ENCODE measurements around the gene CADPS. TPM values are rescaled to one million over a fixed set of nuclear protein-coding genes. Genes with fewer than 3 reads are reported as not detected.

CADPS gene
- 0.57 and 3.7 TPM in 2 replicates for total RNA-seq (ENCODE audit: low replicate concordance)

DNA sequence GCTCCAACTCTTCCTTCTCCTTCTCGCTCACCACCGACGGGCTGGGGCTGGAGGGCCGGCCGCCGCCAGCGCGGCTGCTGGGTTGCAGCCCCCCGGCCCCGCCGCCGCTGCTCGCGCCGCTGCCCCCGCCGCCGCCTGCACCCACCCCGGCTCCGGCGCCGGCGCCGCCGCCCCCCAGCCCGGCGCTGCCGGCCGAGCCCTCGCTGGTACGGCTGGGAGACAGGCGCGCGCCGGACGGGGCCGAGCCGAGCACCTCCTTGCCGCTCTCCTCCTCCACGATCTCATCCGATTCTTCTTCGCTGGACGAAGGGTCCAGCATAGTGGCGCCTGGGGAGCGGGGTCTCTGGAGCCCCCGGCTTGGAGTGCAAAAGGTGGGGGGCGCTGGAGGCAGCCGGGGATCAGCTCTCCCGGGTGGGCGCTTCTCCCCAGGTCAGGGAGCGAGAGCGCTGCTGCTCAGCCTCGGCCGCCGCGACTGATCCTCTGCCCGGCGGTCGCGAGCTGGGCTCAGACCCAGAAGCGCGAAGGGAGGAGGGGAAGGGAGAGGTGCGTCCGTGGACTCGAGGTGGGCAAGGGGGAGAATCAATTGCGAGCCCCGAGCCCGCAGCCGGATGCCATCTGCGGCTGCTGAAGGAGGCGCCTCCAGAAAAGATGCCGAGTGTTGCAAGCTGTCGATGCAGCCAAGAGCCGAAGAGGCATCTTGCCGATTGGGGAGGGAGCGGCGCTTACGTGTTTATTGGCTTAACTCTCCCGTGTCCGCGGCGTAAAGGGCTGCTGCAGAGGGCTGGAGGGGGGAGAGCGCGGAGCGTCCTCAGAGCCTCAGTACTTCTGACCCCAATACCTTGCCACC lies at the start of gene CADPS:
Gene CADPS, minus strand, starts transcription at position 706 of the 847 bp plus-strand sequence. Its CDS starts 387 bp downstream, at position 319.
- H3K4me3 ChIP-seq (ENCODE audit: low read depth, low read length): no peak within 1 kb of the TSS
- TF ChIP-seq, protein P1, sequence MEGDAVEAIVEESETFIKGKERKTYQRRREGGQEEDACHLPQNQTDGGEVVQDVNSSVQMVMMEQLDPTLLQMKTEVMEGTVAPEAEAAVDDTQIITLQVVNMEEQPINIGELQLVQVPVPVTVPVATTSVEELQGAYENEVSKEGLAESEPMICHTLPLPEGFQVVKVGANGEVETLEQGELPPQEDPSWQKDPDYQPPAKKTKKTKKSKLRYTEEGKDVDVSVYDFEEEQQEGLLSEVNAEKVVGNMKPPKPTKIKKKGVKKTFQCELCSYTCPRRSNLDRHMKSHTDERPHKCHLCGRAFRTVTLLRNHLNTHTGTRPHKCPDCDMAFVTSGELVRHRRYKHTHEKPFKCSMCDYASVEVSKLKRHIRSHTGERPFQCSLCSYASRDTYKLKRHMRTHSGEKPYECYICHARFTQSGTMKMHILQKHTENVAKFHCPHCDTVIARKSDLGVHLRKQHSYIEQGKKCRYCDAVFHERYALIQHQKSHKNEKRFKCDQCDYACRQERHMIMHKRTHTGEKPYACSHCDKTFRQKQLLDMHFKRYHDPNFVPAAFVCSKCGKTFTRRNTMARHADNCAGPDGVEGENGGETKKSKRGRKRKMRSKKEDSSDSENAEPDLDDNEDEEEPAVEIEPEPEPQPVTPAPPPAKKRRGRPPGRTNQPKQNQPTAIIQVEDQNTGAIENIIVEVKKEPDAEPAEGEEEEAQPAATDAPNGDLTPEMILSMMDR (IDR thresholded peaks at IDR 0.05; ENCODE audit: insufficient read depth, low read length): no peak
- DNase-seq (ENCODE audit: low read depth): no peak

DNA sequence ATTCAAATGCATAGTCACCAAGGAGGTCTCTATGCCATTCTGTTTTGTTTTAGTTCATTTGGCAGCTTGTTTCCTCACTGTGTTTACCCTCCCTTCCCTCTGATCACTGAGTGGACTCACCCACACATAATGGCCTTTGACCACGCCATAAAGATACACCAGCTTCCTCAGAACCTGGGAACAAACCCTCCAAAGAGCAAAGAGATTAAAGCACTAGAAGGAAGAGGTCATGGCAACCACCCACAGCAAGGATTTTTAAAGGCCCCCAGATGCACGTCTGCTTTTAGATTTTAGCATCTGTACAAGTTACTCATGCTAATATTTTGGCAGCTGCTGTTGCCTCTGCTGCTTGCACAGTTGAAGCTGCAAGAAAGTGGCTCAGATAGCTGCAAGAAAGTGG lies 47.9 kb upstream of the CADPS start:
- TF ChIP-seq, protein P1 (IDR thresholded peaks at IDR 0.05; ENCODE audit: insufficient read depth, low read length): no peak
- DNase-seq (ENCODE audit: low read depth): no peak
- no peak overlapping the region for H3K4me3 ChIP-seq (ENCODE audit: low read depth, low read length)

GRCh38 chr3:62922326-62922725 lies 47.1 kb upstream of the CADPS start:
- no peak overlapping the region for H3K4me3 ChIP-seq (ENCODE audit: low read depth, low read length)
- TF ChIP-seq, protein P1 (IDR thresholded peaks at IDR 0.05; ENCODE audit: insufficient read depth, low read length): no peak
- no peak for DNase-seq (ENCODE audit: low read depth)

DNA sequence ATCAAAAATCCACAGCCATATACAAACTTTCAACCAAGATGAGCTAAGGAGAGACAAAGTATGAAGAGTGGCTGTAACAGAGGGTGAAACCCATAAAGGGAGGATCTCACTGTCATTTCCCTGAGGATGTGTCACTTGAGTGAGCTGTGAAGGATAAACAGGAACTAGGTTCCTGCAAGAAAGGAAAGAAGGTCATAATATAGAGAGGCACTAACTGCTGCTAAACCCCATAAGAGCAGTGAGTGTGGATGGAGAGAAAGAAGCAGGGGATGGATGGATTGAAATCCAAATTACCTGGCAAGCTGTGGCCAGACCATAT lies 45.2 kb upstream of the CADPS start:
- TF ChIP-seq, protein P1 (IDR thresholded peaks at IDR 0.05; ENCODE audit: insufficient read depth, low read length): no peak
- no peak for DNase-seq (ENCODE audit: low read depth)
- H3K4me3 ChIP-seq (ENCODE audit: low read depth, low read length): no peak overlapping the region

DNA sequence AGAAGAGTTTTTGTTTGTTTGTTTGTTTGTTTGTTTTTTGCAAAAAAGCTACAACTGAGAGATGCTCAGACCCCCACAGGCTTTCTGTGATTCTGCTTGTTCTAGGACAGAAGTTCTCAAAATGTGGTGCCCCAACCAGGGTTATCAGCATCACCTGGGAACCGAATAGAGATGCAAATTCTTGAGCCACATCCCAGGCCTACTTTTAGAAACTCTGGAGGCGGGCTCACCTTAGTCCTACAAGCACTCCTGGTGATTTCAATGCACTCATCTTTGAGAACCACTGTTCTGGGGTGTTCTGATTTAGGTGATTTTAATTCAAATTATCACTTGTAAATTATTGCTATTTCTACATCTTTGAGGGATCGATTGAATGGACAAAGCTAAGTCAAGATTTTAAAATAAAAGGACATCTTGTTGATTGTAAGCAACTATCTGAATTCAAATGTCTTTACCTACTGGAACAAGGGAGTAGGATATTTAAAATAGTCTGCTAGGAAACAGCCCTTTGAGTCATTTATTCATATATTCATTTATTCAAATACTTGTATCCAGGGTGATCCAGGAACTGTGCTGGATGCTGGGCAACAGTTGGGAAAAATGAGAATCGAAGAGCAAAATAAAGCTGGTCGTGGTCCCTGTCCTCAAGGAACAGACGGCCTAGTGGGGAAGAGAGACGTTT lies 44.7 kb upstream of the CADPS start:
- DNase-seq (ENCODE audit: low read depth): no peak
- TF ChIP-seq, protein P1 (IDR thresholded peaks at IDR 0.05; ENCODE audit: insufficient read depth, low read length): no peak

GRCh38 chr3:62918777-62919176 lies 43.6 kb upstream of the CADPS start:
- no peak overlapping the region for H3K4me3 ChIP-seq (ENCODE audit: low read depth, low read length)
- DNase-seq (ENCODE audit: low read depth): no peak
- TF ChIP-seq, protein P1 (IDR thresholded peaks at IDR 0.05; ENCODE audit: insufficient read depth, low read length): no peak

More for the DNA sequence above, 44.7 kb upstream of the CADPS start:
- no peak overlapping the region for H3K4me3 ChIP-seq (ENCODE audit: low read depth, low read length)

Data from fibroblast of the aortic adventitia (primary cell).